Stimulated activated CD4-positive, alpha-beta T cell treated with anti-CD3 and anti-CD28 coated beads, Interleukin-1b, Interleukin-23, amount 100 ng/mL, for 1 hour (primary cell): ENCODE results near the gene UBL4B.

Experiments used
- DNase-seq, 2 donors: peaks; one replicate each; pipeline ENCODE4 v3.0.0-alpha.2; 2020; ENCODE audit warnings: low read depth in 2 of 2

UBL4B gene

DNA sequence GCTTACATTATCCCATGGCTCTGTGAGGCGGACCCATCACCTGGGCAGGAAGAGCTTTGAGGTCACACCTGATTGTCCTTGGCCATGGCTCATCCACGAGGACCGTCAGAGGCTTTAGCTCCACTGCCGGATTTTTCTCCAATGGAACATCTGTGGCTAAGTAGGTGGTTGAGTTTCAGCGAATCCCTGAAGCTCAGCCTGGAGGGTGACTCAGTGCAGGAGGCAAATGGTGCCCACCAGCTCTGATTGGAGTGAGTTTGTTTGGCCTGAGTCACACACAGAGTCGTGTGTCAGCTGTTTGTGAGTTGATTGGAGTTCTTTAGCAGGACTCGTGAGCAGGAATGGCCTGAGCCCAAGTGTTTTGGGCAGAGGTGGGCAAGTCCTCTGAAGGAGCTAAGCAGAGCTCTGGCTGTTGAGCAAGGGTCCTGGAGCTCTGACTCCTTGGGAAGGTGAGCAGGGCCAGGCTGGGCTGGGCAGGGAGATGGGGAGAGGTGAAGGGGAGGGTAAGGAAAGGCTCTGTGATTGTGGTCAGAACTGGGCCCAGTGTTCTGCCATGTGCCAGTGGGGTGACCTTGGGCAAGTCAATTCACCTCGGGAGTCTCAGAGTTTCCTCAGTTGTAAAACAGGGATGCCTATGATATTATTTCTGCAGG lies 40.0 kb downstream of the UBL4B start:
- no peak for DNase-seq

DNA sequence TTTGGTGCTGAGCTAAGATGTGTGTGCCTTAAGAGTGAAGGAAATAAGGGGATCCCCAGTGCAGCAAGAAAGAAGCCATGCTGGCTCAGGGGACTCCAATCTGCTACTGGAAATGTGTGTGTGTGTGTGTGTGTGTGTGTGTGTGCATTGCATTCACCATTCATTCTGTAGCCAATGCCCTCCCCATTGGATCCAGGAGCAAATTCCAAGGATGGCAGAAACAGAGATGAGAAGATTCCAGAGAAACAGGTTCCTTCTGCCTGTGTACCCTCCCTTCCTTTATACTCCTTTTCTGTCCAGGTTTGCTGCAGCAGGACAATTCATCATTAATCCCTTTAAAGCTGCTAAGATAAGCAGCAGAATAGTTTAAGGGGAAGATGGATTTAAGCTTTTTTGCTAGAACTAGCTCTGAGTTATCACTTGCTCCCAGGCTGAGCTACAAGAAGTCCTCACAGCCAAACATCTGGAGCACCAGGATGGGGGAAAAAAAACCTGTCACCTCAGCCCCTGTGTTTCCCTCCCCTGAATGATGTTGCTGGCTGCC lies 41.2 kb downstream of the UBL4B start:
- no peak for DNase-seq

DNA sequence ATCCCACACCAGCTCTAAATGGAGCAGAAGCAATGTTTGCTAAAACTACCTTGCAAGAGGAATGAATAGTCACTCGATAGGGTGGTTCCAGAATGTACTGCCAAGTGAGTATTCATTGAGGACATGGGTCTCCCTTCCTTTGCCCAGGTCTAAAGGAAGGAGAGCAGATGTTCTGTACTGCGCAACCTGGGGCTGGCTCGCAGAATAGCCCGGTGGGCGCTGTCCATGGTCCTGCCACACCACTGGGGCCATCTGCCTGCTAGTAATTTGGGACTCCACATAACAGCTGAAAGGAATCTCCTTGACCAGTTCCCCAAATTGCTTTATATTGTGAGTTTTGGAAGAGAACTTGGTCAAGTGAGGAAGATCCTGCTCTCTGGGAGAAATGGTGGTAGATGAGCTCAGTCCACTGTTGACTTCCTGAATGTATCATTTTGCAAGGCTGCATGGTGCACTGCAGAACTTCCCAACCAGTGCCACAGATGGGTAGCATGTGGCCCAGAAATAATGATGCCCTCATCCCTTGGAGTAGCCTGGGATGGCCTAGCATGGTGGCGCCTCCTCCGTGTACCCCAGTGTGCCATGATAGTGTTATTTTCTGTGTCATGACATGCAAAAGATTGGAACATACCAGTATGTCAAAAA lies 43.8 kb downstream of the UBL4B start:
- peak in 1 of 2 donors; percentile 21 for DNase-seq

DNA sequence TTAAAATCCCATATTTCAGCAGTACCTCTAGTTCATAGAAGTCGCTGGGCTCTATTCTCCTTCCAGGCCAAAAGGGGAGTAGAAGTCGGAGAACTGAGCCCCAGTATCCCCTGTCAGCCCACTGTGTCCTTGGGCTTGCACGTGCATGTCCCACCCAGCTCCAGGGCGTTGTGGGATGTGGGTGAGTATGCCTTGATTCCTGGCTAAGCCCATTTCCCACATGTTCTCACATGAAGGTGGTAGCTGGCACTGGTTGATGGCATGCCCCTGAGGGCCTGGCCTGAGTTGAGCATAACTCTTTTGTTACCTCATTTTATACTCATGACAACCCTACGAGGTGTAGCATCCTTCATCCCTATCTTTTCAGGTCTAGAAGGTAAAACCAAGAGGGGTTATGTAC lies 46.0 kb downstream of the UBL4B start:
- DNase-seq, result no peak

DNA sequence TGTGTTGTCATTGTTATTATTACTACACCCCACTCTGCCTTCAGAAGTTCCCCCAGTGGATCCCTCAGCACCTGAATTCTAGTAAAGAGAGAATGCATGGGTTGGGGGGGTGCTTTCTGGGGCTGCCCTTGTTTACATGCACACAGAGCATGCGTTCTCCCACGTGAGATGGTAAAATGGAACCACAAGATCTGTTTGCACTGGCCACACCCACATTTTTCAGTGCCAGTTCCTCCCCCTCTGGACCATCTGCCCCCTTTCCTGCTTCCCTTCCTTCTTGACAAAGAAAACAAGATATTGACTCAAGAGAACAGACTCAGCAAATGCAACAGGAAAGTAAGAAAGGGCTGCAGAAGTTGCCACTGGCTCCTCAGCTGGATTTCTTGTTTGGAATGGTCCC lies 46.9 kb downstream of the UBL4B start:
- DNase-seq, result no peak

- DNase-seq, result no peak
These were observed 48.4 kb downstream of the UBL4B start for GRCh38 chr1:110160538-110161100.

DNA sequence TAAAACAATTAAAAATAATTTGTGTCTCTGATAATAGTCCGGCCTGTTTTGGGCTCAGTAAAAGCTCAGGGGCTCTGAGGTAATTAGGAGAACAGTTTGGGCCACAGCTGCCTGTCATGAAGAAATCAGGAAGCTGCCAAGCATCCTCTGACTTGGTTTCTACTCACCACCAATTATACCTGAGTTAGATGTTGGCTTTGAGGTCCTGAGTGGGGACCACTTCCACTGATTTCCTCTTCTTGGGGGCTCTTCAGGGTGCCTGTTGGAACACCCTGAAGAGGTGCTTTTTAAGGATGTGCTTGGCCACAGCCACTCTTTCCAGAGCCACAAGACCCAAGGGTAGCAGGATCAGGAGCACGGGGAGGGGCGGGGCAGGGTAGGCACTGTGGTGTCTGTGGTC lies 48.9 kb downstream of the UBL4B start:
- no peak for DNase-seq

DNA sequence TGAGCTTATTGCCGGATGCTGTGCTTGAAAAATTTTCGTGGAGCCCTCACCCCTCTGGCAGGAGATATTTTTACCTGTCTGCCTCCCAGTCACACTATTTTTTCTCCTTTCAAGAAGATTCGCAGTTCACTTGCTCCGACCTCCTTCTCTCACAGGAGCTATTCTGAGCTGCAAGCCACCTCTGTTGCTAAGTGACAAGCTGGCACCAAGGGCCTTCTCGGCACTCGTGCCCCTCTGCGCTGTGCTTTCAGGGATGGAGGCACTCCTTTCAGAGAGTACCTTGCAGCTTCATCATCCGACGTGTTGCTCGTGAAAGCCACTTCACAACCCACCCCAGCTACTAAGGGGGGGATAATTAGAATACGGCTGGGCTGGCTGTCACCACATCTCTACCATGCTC lies 49.6 kb downstream of the UBL4B start:
- DNase-seq, result no peak
